GM12864 (cell line): Measurements from ENCODE around the gene BORCS8.

Experiments
- DNase-seq: peaks from one replicate; pipeline ENCODE4 v3.0.0-alpha.2; 2011; ENCODE audit warnings: low read depth
- H3K4me3 ChIP-seq: 2 replicates; pipeline ENCODE4 v1.5.1; 2011; ENCODE audit warnings: mild to moderate bottlenecking, low read depth, low read length, control low read depth
- CTCF ChIP-seq: IDR thresholded peaks from 2 replicates; pipeline ENCODE4 v1.5.1; 2011; ENCODE audit warnings: low read depth, mild to moderate bottlenecking, moderate library complexity, low read length, control low read depth, inconsistent platforms; ENCODE audit errors: missing control alignments

BORCS8 gene

GRCh38 chr19:19193926-19194325, 2.0 kb upstream of the BORCS8 start:
- TF ChIP-seq CTCF = no peak
- DNase-seq = no peak
- H3K4me3 ChIP-seq = peak overlapping the region; percentile 95

- no peak for TF ChIP-seq CTCF
- peak overlapping the region; percentile 95 for H3K4me3 ChIP-seq
- DNase-seq = no peak
Measured at GRCh38 chr19:19192910-19193423, 1.0 kb upstream of the BORCS8 start.

DNA sequence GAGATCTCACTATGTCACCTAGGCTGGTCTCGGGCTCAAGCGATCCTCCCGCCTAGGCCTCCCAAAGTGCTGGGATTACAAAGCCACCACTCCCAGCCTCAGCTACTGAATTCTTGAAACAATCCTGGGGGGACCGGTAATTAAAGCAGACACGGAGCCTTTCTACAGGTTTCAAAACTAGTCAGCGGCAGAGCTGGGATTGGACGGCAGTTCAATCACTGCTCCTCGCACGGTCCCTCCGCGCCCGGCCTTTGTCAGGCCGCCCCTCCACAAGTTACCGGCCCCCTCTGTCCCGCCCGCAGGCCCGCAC, 229 bp downstream of the BORCS8 start:
- no peak for DNase-seq
- no peak for TF ChIP-seq CTCF
- H3K4me3 ChIP-seq = peak overlapping the region; percentile 99

DNA sequence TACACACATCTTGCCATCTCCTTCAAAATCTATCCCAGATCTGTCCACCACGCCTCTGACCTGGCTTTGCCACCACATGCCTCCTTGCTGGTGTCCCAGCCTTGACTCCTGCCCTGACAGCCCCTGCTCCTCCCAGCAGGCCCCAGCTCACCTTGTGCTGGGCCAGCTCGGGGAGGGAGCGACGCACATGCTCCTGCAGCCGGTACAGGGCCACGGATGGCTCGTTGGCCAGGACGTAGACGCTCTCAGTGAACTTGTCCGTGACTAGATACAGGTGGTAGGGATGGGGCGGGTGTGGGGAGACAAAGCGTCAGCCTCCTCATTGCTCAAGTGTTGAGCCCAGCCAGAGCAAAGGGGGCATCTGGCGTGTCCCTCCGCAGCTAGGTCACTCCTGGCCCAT, 5.2 kb downstream of the BORCS8 start:
- no peak for DNase-seq
- no peak overlapping the region for H3K4me3 ChIP-seq
- no peak for TF ChIP-seq CTCF

DNA sequence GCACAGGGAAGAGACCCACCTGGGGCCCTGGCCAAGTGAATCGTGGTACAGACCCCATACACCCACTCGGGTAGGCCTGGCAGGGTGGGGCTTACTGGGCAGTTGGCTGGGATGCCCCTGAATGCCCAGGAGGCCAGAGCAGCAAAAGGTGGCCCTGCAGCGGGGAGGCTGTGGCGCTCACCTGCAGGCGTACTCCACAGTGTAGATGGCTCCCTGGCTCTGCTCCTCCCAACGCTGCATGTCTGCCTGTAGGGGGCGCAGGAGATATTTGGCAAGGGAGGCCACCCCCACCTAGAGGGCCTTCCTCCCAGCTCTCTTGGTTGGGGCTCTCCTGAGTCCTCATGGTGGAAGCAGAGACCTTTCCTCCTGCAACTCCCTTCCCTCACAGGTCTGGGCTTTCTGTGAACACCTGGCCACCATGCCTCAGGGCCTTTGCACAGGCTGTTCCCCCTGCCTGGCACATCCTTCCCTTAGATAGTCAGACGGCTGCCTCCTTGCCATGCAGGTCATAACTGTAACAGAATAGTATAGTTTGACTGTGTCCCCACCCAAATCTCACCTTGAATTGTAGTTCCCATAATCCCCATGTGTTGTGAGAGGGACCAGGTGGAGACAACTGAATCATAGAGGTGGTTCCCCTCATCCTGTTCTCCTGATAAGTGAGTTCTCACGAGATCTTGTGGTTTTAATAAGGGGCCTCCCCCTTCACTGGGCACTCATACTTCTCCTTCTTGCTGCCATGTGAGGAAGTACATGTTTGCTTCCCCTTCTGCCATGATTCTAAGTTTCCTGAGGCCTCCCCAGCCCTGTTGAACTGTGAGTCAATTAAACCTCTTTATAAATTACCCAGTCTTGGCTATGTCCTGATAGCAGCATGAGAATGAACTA, 5.9 kb downstream of the BORCS8 start:
- no peak for DNase-seq
- H3K4me3 ChIP-seq = no peak overlapping the region
- peak; percentile 78 for TF ChIP-seq CTCF

DNA sequence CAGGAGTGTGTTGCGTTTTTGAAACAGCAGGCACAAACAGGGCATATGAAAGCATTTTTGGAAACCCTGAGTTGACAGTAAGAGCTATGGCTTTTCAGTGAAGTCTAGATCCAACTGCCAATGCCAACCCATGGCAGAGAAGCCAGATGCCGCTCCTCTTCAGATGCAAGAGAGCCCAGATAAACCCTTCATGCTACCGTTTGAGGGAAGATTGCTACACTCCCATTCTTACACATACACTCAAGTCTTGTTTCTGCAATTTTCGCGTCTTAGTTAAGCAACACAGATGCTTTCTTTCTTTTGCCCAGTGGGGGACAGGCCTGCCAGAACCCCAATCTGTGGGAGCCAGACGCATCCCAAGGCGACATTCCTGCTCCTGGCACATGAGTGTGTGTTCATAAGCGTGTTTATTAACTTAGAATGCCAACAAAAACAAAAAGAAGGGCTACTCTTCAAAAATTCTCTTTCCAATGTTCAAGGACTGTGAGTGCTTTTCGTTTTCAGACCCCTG, 10.4 kb downstream of the BORCS8 start:
- no peak for TF ChIP-seq CTCF
- DNase-seq = no peak
- no peak overlapping the region for H3K4me3 ChIP-seq
